Measurements from ENCODE around the gene MTG2.

Gene MTG2

DNA sequence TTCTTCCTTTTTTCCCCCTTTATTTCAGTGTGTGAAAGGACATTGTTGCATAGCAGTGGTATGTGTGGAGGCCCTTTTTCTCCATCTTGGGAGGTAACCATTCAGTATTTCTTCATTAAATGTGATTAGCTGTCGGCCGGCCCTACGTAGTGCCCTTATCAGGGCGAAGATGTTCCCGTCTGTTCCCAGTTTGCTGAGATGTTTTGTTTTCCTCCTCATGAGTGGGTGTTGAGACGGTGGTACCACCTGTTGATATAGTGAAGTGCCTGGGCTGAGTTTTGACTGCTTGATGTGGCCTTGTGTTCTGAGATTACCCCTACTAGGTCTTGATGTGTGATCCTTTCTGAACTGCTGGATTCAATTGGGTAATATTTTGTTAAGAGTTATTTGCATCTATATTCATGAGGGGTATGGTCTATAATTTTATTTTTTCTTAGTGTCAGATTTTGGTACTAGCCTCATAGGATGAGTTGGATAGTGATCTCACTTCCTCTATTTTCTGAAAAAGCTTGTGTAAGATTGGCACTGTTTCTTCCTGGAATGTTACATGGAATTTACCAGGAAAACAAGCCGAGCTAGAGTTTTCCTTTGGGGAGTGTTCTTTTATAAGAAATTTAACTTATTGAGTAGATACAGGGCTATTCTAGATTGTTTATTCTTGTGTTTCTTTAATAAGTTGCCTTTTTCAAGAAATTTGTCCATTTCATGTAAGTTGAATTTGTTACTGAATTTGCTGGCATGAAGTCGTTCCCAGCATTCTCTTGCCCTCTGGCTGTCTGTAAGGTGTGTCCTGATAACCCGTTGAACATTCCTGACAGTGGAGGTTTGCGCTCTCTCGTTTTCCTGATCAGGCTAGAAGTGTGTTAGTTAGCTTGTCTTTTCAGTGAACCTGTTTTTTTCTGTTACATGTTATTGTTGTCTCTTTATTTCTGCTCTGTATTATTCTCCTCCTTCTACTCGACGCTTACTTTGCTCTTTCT, 4.3 kb downstream of the MTG2 start:
- DNase-seq: peak; percentile 62

DNA sequence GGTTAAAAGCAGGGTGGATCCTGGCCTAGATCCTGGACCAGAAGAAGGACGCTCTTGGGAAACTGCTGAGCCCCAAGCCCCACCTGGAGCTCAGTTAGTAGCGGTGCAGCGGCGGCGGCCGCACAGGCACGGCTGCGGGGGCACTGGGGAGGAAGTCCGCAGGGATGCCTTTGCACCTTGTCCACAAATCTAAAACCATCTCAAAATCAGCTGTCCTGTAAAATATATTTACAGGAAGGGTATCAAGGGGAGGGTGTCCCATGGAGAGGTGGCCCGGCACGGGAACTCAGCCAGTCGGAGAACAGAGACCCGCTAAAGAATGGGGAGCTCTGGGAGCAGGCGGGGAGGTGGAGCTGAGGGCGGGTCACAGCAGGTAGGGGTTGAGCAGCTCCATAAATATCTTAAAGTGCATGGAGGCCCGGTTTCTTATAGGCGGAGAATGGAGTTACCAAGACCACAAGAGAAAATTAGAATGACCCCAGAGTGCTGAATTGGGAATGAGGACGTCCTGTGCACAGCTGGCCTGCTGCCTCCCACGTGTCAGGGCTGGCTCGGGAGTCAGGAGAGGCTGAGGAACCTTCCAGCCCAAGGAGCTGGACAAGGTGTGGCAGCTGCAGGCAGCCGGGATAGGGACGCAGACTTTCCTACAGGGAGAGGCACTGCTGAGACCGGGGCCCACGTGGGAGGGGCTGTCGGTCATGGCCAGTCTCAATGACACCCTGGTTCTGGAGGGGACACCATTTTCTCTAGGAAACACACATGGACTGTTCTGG, 8.0 kb downstream of the MTG2 start:
- no peak for DNase-seq

DNA sequence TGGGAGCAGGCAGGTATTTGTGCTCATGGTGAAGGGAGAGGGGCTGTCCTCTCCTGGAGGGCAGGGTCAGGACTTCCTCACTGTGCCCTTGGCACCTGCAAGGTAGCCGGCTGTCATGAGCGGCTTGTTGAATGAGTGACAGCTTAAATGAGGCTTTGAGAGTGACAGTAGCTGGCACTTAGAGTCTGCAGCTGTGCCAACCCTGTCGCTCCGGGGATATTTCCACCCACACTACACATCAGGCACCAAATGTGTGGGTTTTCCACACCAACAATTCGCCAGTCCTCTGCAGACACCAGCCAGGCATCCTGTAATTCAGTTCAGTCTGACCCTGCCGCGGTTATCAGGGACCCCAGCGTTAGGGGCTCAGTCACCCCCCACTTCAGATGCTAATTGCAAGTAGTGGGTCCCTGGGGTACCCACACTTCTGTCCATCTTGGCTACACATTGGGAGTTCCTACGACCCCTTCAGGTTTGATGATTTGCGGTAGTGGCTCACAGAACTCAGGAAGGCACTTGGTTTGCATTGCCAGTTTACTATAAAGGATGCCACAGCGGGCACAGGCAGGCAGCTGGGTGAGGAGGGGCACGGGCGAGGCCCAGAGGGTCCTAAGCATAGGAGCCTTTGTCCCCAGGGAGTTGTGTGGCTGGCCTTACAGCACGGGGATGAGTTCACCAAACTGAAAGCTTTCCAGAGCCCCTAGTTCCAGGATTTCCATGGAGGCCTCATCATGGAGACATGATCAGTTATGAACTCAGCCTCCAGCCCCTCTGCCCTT, 9.1 kb downstream of the MTG2 start:
- no peak for DNase-seq

DNA sequence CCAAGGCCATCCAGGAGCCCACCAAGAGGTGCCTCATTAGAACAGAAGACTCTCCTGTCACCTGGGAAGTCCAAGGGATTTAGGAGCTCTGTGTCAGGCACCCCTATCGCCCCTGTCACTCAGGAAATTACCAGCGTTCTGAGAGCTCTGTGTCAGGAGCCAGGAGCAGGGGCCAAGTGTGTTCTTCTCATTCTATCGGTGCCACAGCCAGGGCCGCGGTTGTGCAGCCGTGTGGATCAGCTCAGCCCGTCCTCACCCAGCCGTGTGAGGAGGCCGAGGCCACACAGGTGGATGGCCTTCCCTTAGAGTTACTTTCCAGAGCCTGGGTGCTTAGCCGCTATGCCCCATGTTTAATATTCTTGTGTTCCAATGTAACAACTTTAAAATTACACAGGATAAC, 9.8 kb downstream of the MTG2 start:
- no peak for DNase-seq

DNA sequence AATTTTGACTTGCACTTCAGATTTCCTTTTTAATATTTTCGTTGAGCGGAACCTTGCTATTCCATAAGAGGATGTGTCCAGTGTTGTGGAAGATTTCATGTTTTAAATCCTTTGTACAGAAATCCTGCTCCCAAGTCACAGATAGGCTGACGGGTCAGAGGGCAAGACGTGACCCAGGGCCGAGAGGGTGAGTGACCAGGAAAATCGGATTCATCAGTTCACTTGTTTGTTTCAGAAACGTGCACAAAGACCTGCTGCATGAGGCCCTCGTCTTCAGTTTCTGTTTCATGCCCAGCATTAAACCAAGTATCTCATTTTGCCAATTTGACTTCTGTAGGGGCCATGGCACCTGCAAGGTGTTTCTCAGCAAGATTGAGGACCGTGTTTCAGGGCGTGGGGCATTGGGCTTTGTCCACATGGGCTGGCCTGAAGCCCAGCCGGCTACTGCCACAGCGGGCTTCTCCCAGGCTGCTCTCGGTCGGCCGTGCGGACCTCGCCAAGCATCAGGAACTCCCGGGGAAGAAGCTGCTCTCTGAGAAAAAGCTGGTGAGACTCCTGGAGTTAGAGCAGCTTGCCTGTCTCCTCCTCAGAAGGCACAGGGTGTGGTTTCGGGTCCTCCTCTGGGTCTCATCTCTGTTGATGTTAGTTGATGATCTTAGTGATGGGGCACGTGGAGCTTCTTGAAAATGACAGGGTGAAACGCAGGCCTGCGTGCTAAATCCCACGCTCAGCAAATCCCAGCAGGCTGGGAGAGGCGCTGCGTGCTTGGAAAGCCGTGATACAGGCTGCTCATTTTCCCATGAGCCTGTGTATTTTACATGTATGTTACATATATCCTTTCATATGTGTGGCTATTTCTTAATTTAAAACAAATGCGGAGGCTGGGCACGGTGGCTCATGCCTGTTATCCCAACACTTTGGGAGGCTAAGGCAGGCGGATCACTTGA, 10.5 kb downstream of the MTG2 start:
- no peak for DNase-seq

DNA sequence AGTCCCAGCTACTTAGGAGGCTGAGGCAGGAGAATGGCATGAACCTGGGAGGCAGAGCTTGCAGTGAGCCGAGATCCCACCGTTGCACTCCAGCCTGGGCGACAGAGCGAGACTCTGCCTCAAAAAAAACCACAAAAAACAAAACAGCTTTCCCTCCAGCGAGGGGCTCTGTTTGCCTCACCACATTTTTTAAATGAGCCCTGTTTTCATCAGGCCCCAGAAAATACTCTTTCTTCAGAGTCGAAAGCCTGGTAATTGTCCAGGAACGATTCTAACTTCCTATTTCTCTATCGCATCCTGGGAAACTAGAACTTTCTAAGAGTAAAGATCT, 12.2 kb downstream of the MTG2 start:
- no peak for DNase-seq

DNA sequence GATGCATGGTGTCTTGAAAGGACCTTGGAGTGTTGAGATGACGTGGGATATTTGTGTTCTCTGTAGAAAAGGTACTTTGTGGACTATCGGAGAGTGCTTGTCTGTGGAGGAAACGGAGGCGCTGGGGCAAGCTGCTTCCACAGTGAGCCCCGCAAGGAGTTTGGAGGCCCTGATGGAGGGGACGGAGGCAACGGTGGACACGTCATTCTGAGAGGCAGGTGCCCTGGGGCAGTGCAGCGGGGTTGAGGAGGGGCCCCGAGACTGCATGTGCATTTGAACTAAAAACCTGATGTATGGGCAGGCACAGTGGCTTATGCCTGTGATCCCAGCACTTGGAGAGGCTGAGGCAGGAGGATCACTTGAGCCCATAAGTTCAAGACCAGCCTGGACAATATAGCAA, 12.9 kb downstream of the MTG2 start:
- no peak for DNase-seq

DNA sequence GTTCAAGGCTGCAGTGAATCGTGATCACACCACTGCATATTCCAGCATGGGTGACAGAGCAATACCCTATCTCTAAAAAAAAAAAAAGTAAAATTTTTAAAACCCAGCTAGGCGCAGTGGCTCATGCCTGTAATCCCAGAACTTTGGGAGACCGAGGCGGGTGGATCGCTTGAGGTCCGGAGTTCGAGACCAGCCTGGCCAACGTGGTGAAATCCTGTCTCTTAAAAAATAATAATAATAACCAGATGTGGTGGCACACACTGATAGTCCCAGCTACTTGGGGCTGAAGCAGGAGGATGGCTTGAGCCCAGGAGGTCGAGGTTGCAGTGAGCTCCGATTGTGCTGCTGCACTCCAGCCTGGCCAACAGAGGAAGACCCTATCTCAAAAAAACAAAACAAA, 13.5 kb downstream of the MTG2 start:
- DNase-seq: no peak

DNA sequence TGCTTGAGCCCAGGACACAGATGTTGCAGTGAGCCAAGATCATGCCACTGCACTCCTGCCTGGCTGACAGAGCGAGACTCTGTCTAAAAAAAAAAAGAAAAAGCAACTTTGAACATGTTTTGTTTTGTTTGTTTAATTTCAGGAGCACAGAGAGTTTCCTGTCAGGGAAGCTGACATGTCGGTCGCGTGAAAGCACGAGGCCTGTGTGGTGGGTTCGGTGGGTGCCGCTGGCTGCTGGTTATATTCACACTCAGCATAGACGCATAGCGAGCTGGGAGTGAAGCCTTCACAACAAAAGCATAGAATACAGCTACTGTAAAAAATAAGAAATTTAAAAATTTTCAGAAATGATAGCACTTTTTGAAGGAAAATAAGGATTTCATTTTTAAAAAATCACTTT, 14.5 kb downstream of the MTG2 start:
- DNase-seq: no peak

DNA sequence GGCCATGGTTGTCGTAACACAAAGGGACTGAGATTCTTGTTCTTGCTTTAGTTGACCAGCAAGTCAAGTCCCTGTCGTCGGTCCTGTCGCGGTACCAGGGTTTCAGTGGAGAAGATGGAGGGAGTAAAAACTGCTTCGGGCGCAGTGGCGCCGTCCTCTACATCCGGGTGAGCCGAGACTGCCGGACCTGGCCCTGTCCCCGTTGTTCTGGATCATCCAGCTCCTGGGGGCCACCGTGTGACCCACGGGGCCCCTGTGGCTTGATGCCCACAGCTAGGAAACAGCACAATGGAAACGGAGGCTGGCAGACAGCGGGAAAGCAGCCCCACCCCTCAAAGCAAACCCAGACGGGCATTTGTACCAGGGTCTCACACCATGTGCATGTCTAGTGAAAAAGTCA, 15.0 kb downstream of the MTG2 start:
- no peak for DNase-seq

DNA sequence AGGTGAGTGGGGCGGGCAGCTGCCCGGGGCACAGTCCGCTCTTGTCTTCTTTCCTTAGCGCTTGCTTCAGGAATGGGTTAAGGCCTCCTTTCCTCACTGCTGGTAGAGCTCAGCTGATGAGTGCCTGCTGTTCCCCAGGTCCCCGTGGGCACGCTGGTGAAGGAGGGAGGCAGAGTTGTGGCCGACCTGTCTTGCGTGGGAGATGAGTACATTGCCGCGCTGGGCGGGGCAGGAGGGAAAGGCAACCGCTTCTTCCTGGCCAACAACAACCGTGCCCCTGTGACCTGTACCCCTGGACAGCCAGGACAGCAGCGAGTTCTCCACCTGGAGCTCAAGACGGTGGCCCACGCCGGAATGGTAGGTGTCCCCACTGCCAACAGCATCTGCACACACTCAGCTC, 15.7 kb downstream of the MTG2 start:
- no peak for DNase-seq

DNA sequence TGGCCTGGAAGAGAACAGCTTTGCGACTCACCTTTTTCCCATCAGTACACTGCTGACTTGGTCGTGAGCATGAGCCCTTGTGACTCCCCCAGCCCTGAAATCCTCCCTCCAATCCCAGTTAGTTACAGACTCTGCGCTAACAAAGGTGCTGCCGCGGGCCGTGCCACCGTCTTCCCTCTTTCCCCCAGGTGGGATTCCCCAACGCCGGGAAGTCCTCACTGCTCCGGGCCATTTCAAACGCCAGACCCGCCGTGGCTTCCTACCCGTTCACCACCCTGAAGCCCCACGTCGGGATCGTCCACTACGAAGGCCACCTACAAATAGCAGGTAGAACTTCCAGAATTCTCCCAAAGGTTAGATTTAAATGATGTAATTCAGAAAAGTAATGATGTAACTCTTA, 16.1 kb downstream of the MTG2 start:
- no peak for DNase-seq

DNA sequence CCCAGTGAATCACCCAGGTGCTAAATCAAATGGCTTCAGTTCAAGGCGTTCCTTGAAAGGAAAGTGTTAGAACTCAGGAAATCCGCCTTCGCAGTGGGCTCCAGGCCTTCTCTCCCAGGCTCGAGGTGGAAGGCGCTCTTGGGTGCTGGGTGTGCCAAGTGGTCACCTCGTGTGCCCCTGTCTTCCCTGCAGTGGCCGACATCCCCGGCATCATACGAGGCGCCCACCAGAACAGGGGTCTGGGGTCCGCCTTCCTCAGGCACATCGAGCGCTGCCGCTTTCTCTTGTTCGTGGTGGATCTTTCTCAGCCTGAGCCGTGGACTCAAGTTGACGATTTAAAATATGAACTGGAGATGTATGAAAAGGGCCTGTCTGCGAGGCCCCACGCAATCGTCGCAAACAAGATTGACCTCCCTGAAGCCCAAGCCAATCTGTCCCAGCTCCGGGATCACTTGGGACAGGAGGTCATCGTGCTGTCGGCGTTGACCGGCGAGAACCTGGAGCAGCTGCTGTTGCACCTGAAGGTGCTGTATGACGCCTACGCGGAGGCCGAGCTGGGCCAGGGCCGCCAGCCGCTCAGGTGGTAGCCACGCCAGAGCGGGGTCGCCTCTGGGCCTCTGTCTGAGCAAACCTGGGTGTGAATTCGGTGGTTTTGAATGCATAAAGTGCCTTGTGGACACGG, 17.8 kb downstream of the MTG2 start:
- DNase-seq: no peak

DNA sequence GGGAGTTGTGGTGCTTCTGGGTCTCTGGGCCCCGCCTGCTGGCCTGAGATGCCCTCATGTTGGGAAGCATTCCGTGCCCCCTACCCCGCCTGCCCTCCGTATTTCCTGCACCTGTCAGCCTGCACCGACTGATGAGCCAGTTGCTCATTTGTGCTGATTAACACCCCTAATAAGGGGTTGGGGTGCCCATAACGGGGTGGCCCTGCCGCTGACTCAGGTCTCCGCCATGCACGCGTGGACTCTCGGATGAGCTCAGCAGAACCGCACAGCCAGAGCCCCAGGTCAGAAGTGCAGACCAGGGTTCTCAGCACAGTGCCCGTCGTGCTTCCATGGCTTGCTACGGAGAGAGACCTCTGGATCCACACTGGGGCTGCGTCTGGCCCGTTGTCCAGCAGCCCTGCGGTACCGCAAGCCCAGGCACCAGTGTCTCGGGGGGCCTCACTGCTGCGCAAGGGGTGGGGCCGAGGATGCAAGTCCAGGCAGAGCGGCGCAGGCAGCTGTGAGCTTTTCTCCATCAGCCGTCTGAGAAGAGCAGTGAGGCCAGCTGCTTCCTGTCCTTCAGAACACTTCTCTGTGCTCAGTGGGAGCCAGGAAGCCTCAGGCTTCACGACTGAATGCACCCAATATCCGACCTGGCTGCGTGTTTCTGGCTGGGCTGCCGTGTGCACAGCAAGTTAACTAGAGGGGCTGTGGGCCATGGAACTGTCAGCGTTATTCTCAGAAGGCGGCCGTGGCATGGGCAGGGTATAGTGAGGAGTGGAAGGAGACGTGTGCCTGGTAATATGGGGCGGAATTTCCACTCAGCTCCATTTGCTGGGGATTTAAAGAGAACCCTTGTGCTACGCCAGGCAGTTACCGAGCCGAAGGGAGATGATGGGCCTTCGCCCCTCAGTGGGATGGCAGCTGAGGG, 18.6 kb downstream of the MTG2 start:
- no peak for DNase-seq

DNA sequence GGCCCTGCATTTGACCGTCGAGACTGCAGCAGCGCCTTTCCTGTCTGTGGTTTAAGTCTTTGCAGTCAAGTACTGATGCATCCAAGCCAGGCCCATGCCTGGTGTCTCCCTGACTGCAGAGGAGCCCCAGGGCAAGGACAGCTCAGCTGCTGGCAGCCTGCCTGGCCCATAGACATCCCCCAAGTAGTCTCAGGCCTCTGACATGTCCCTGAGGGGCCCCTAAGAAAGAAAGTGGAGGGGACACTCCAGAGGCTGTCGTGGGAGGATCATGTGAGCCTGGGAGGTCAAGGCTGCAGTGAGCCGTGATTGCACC, 19.2 kb downstream of the MTG2 start:
- no peak for DNase-seq

DNA sequence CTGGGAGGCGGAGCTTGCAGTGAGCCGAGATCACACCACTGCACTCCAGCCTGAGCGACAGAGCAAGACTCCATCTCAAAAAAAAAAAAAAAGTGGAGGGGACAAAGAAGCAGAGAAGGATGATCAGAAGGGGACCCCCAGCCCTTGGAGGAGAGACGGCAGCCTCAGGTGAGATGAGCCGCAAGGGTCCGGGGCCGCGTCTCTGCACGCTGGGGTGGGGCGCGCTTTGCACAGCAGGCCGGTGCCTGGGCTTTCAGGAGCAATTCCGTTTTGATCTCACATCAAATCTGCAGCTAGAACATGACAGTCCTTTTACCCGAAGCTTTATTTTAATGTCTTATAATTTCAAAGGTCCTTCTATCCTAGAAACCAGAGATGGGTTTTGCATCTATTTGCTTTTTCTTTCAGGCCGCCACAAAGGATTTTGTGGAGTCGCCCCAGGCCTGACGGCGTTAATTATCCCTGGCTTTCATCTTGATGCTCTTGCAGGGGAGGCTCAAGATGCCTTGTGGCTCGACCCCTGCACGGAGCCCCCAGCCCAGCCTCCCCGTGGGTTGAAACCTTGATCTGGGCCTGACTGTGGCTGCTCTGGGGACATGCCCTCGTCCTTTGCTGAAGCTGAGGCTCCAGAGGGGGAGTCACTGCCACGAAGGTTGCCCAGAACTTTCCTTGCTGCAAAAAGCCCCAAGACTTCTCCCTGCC, 20.0 kb downstream of the MTG2 start:
- DNase-seq: no peak

DNA sequence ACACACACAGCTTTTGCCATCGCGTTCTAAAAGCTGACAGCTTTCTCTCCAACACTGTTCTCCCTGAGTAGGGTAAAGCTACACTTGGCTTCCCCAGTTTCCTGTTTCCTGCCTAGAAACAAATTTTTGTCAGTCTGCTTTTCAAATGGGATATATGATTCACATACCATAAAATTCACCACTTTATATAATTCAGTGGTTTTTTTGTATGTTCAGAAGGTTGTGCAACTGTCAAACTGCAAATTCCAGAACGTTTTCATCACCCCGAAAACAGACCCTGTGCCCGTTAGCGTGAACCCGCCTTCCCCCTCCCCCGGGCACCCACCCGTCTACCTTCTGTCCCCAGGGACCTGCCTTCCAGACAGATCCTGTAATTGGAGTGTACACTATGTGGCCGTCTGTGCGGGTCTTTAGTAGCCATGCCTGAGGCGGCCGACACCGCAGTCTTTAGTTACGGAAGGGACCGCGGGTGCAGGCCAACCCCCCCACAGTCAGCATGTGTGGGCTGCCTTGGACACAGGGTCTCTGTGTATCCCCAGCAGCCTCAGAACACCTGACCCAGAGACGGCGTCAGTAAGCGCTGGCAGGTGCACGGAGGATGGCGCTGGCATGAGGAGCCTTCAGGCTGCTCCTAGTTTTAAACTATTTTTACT, 20.7 kb downstream of the MTG2 start:
- no peak for DNase-seq

DNA sequence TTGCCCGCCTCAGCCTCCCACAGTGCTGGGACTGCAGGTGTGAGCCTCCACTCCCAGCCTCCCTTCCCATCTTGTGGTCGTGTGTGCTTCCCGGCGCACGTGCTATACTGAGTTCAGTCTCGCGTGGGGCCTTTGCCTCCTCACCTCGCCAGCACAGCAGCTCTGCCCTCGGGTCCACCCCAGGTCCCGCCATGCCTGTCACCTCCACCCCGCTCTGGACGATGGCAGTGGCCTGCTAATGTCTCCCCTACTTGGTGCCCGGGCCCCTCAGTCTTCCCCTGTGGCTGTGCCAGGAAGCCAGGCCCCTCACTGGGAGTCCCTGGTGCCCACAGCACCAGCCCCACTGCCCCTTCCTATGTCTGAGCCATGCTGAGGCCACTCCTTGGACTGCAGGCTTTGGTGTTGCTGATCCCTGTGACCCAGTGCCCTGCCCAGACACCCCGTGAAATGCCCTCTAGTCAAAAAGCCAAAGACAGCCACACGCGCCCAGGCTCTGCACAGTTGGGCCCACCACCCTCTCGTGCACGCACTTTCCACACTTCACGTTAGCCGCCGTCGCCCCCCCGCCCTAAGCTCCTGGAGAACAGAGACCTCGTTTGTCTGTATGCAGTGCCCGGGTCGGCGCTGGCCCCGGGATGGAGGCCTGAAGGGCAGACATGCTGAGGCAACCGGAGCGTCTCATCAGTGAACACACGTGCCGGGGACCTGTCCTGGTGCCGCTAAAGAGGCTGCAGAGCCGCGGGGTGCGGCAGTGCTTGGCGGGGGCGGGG, 23.0 kb downstream of the MTG2 start:
- no peak for DNase-seq

DNA sequence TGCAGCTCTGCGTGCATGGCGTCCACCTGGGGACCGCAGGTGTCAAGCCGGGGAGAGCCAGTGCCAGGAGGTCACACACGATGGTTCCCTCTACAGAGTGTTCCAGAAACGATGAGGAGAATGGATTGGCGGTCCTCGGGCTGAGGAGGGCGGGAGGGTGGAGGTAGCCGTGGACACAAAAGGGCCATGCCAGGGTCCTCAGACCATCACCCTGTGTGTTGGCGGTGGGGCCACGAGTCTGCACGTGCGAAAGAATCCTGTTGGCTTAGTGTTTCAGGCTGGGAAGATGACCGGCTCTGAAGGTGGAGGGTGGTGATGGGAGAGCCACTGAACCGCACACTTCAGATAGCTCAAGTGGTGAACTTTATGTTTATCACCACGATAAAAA, 23.6 kb downstream of the MTG2 start:
- DNase-seq: no peak

Measured in islet precursor cell (in vitro differentiated cells).